Hepatocyte (in vitro differentiated cells): ENCODE measurements around the gene TPK1. TPM values are rescaled to one million over a fixed set of nuclear protein-coding genes. Genes with fewer than 3 reads are reported as not detected.

Experiments
- DNase-seq: peaks from one replicate; pipeline ENCODE4 v3.0.0-alpha.2; 2016; ENCODE audit warnings: low spot score
- H2AFZ ChIP-seq: fragments of 200-600 bp; sonication (generic); 2 replicates; pipeline ENCODE4 v1.6.0; 2016; ENCODE audit warnings: antibody characterized with exemption, mild to moderate bottlenecking
- H3K27ac ChIP-seq: fragments of 200-600 bp; sonication (generic); 2 replicates; pipeline ENCODE4 v1.5.1; 2016; ENCODE audit warnings: mild to moderate bottlenecking
- H3K27me3 ChIP-seq: fragments of 200-600 bp; sonication (generic); 2 replicates; pipeline ENCODE4 v1.6.1; 2016
- H3K36me3 ChIP-seq: fragments of 200-600 bp; sonication (generic); replicated peaks from 2 replicates; pipeline ENCODE4 v1.5.1; 2016; ENCODE audit warnings: low read depth; ENCODE audit not compliant: insufficient read depth
- H3K4me1 ChIP-seq: fragments of 200-600 bp; sonication (generic); 2 replicates; pipeline ENCODE4 v1.5.1; 2016; ENCODE audit warnings: mild to moderate bottlenecking, moderate library complexity; ENCODE audit not compliant: insufficient read depth
- H3K4me2 ChIP-seq: fragments of 200-600 bp; sonication (generic); 2 replicates; pipeline ENCODE4 v1.6.0; 2016
- H3K4me3 ChIP-seq: fragments of 200-600 bp; sonication (generic); 2 replicates; pipeline ENCODE4 v1.5.1; 2016; ENCODE audit warnings: mild to moderate bottlenecking
- H3K79me2 ChIP-seq: fragments of 200-600 bp; sonication (generic); 2 replicates; pipeline ENCODE4 v1.6.0; 2017; ENCODE audit warnings: mild to moderate bottlenecking
- H3K9me2 ChIP-seq: fragments of 200-600 bp; sonication (generic); replicated peaks from 2 replicates; pipeline ENCODE4 v1.6.0; 2017; ENCODE audit warnings: mild to moderate bottlenecking; ENCODE audit not compliant: insufficient read depth
- H3K9me3 ChIP-seq: fragments of 200-600 bp; sonication (generic); 2 replicates; pipeline ENCODE4 v1.5.1; 2016; ENCODE audit warnings: low read depth, mild to moderate bottlenecking
- H4K20me1 ChIP-seq: fragments of 200-600 bp; sonication (generic); 2 replicates; pipeline ENCODE4 v1.6.0; 2016; ENCODE audit warnings: mild to moderate bottlenecking; ENCODE audit not compliant: insufficient read depth, poor library complexity, severe bottlenecking
- EZH2 ChIP-seq: fragments of 200-600 bp; sonication (generic); IDR thresholded peaks from 2 replicates; pipeline ENCODE4 v1.6.1; 2016; ENCODE audit warnings: antibody characterized with exemption, mild to moderate bottlenecking, borderline replicate concordance
- EZH2phosphoT487 ChIP-seq: fragments of 200-600 bp; sonication (generic); IDR thresholded peaks from one replicate; pipeline ENCODE4 v1.6.1; 2018; ENCODE audit warnings: antibody characterized with exemption, mild to moderate bottlenecking, low read depth, moderate library complexity; ENCODE audit not compliant: unreplicated experiment, severe bottlenecking
- WGBS: methylation state at CpG from one replicate; pipeline ENCODE4 v1.1.6; 2016; ENCODE audit warnings: low lambda C conversion rate; ENCODE audit errors: missing lambda C conversion rate; 5-methylcytosine and 5-hydroxymethylcytosine counted together
- polyA plus RNA-seq: library from polyadenylated mRNA; unstranded; fragments of >200 nt; fragmentation: Nextera tagmentation; extraction: Ambion mirVana; gene quantifications from 2 replicates; pipeline ENCODE4 v1.2.1, GENCODE V29; 2016
- total RNA-seq: library from RNA; depleted of rRNA; stranded (reverse); fragments of >200 nt; gene quantifications from 2 replicates; pipeline ENCODE4 v1.2.3, GENCODE V29; 2014
- TF ChIP-seq, protein P1 (sequence below): fragments of 200-600 bp; sonication (generic); IDR thresholded peaks from 2 replicates; pipeline ENCODE4 v1.5.1; 2016; ENCODE audit warnings: antibody characterized with exemption, mild to moderate bottlenecking; ENCODE audit not compliant: poor library complexity

Gene TPK1
- total and polyA plus RNA-seq, 2 experiments from 2014 or later: 8.7 to 9.7 TPM

DNA sequence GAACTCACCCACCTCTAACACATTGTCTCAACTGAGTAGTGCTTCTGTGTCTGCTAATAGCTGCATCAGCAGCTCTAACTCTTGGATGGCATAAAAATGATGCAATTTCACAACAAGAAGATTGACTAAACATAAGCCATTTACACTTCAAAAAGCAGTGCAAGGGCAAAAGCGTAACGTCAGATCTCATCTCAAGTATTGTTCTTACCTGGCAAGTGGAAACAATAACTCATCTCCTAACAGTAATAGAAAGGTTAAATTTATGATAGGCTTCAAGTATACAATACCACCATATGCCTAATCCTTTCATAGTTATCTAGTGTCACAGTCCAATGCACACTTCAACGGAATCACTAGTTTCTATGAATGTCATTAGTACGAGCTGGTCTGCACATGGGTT lies 14.8 kb downstream of the TPK1 start:
- no peaks in the 10 kb centered on the region for H4K20me1 ChIP-seq
- H3K4me1 ChIP-seq: peaks cover 7% of the 10 kb centered on the region
- H2AFZ ChIP-seq: no peak overlapping the region
- 79% methylated on average over 4 of the region's 4 CpGs for WGBS
- no peak overlapping the region for H3K4me2 ChIP-seq
- no peak for DNase-seq
- no peaks in the 10 kb centered on the region for H3K36me3 ChIP-seq
- no peaks in the 10 kb centered on the region for H3K9me2 ChIP-seq
- no peaks in the 10 kb centered on the region for H3K79me2 ChIP-seq
- no peak overlapping the region for H3K27ac ChIP-seq
- no peaks in the 10 kb centered on the region for H3K9me3 ChIP-seq
- no peak for TF ChIP-seq EZH2
- no peak for TF ChIP-seq EZH2phosphoT487
- TF ChIP-seq, protein P1, sequence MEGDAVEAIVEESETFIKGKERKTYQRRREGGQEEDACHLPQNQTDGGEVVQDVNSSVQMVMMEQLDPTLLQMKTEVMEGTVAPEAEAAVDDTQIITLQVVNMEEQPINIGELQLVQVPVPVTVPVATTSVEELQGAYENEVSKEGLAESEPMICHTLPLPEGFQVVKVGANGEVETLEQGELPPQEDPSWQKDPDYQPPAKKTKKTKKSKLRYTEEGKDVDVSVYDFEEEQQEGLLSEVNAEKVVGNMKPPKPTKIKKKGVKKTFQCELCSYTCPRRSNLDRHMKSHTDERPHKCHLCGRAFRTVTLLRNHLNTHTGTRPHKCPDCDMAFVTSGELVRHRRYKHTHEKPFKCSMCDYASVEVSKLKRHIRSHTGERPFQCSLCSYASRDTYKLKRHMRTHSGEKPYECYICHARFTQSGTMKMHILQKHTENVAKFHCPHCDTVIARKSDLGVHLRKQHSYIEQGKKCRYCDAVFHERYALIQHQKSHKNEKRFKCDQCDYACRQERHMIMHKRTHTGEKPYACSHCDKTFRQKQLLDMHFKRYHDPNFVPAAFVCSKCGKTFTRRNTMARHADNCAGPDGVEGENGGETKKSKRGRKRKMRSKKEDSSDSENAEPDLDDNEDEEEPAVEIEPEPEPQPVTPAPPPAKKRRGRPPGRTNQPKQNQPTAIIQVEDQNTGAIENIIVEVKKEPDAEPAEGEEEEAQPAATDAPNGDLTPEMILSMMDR: no peak
- H3K27me3 ChIP-seq: no peaks in the 10 kb centered on the region
- no peak overlapping the region for H3K4me3 ChIP-seq

DNA sequence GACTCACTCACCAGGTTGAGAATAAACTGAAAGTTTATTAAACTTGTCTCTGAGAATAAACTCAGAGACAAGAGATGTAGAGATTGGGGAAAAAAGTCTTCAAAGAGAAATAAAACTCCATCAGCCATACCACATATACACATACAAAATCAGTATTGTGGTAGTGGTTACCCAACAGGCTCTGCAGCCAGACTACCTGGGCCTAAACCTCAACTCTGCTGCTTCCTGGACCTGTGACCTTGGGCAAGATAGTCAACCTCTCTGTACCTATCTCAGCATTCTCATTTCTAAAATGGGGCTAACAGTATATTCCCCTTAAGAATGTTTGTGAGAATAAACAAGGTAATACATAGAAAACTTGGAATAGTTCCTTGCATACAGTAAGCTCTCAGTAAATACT lies 15.3 kb downstream of the TPK1 start:
- H3K27me3 ChIP-seq: no peaks in the 10 kb centered on the region
- no peak overlapping the region for H3K4me2 ChIP-seq
- H3K27ac ChIP-seq: no peak overlapping the region
- TF ChIP-seq, protein P1: no peak
- no peak for TF ChIP-seq EZH2phosphoT487
- no peak for DNase-seq
- no peaks in the 10 kb centered on the region for H3K36me3 ChIP-seq
- H3K9me3 ChIP-seq: no peaks in the 10 kb centered on the region
- no peak overlapping the region for H2AFZ ChIP-seq
- H3K4me1 ChIP-seq: peaks cover 7% of the 10 kb centered on the region
- no peaks in the 10 kb centered on the region for H3K9me2 ChIP-seq
- H4K20me1 ChIP-seq: no peaks in the 10 kb centered on the region
- no peaks in the 10 kb centered on the region for H3K79me2 ChIP-seq
- no peak overlapping the region for H3K4me3 ChIP-seq

DNA sequence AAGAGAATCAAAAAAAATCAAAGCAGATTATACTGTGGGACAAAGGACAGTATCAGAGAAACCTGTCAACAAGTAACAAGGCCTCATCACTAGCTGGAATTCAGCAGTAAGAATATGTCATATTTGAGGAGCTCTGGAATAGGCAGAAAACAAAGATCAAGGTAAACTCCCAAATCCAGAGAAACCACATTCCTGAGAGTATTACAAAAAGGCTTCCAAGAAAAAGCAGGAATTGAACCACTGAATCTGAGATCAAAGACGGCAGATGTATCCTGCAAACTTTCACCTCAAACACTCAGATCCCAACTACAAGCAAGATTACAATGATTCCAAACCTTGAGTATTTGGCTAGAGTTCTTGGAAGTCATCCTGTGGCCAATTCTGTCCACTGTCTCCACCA lies 16.3 kb downstream of the TPK1 start:
- Histone ChIP-seq H3K27ac (no peak overlapping the region), H3K79me2 (no peaks in the 10 kb centered on the region), H3K9me3 (no peaks in the 10 kb centered on the region), H3K4me1 (peaks cover 7% of the 10 kb centered on the region), H3K4me2 (no peak overlapping the region), H2AFZ (no peak overlapping the region), H3K4me3 (no peak overlapping the region), H3K9me2 (no peaks in the 10 kb centered on the region), H4K20me1 (no peaks in the 10 kb centered on the region), H3K27me3 (no peaks in the 10 kb centered on the region), H3K36me3 (no peaks in the 10 kb centered on the region)
- TF ChIP-seq, protein P1: no peak
- no peak for TF ChIP-seq EZH2phosphoT487
- no peak for TF ChIP-seq EZH2
- no peak for DNase-seq
- WGBS: 65% methylated on average over 1 of the region's 1 CpG

GRCh38 chr7:144818511-144818910 lies 17.3 kb downstream of the TPK1 start:
- H3K9me3 ChIP-seq: no peaks in the 10 kb centered on the region
- no peak overlapping the region for H3K4me2 ChIP-seq
- no peaks in the 10 kb centered on the region for H3K36me3 ChIP-seq
- 82% methylated on average over 4 of the region's 4 CpGs for WGBS
- TF ChIP-seq EZH2 (no peak), EZH2phosphoT487 (no peak)
- TF ChIP-seq, protein P1: no peak
- no peaks in the 10 kb centered on the region for H3K27me3 ChIP-seq
- no peaks in the 10 kb centered on the region for H4K20me1 ChIP-seq
- H3K4me3 ChIP-seq: no peak overlapping the region
- no peaks in the 10 kb centered on the region for H3K79me2 ChIP-seq
- H3K27ac ChIP-seq: no peak overlapping the region
- H3K4me1 ChIP-seq: peaks cover 7% of the 10 kb centered on the region
- no peaks in the 10 kb centered on the region for H3K9me2 ChIP-seq
- DNase-seq: no peak
- H2AFZ ChIP-seq: no peak overlapping the region
